Upper lobe of left lung (tissue), 6 donors: ENCODE results near the gene CNPPD1. TPM values are rescaled to one million over a fixed set of nuclear protein-coding genes. Genes with fewer than 3 reads are reported as not detected.

Experiments used
- ATAC-seq, 2 donors: fragments of 200-7000 bp; cut with Tn5 transposase; one replicate each; pipeline ENCODE4 v1.9.1; 2022; ENCODE audit warnings: mild to moderate bottlenecking in 2 of 2, moderate library complexity in 2 of 2; ENCODE audit not compliant: low FRiP score in 2 of 2
- DNase-seq, 2 donors: peaks; one replicate each; pipeline ENCODE4 v3.0.0-alpha.2; 2019 to 2020
- H3K27ac ChIP-seq, 4 donors: fragments of 200-600 bp; sonication (generic); one replicate each; pipeline ENCODE4 v1.5.1; 2016 to 2019
- H3K27me3 ChIP-seq, 4 donors: fragments of 200-600 bp; sonication (generic); one replicate each; pipeline ENCODE4 v1.5.1; 2017 to 2019
- H3K36me3 ChIP-seq, 4 donors: fragments of 200-600 bp; sonication (generic); one replicate each; pipeline ENCODE4 v1.5.1; 2016 to 2019
- H3K4me1 ChIP-seq, 4 donors: fragments of 200-600 bp; sonication (generic); one replicate each; pipeline ENCODE4 v1.5.1; 2018 to 2019
- H3K4me3 ChIP-seq, 4 donors: fragments of 200-600 bp; sonication (generic); one replicate each; pipeline ENCODE4 v1.5.1; 2017 to 2019; ENCODE audit warnings: mild to moderate bottlenecking in 2 of 4, moderate library complexity in 1 of 4
- H3K9me3 ChIP-seq, 4 donors: fragments of 200-600 bp; sonication (generic); one replicate each; pipeline ENCODE4 v1.5.1; 2018 to 2019
- CTCF ChIP-seq, 6 experiments: fragments of 450-650 bp in 4 of 6; fragments of 200-600 bp in 2 of 6; sonication (generic) in 2 of 6; IDR thresholded peaks; one replicate each; pipeline ENCODE4 v1.5.1; 2016 to 2019; ENCODE audit warnings: antibody characterized with exemption in 6 of 6
- EP300 ChIP-seq, 4 donors: sonication (generic); formaldehyde crosslinking; IDR thresholded peaks; one replicate each; pipeline ENCODE4 v1.5.1; 2017; ENCODE audit warnings: antibody characterized with exemption in 4 of 4, control low read depth in 2 of 4
- POLR2A ChIP-seq, 4 donors: fragments of 450-650 bp; IDR thresholded peaks; one replicate each; pipeline ENCODE4 v1.5.1; 2016 to 2017; ENCODE audit warnings: antibody characterized with exemption in 4 of 4, mild to moderate bottlenecking in 2 of 4
- POLR2AphosphoS5 ChIP-seq, 2 donors: sonication (generic); formaldehyde crosslinking; IDR thresholded peaks; one replicate each; pipeline ENCODE4 v1.5.1; 2017; ENCODE audit warnings: antibody characterized with exemption in 2 of 2
- WGBS, 2 donors: methylation state at CpG; one replicate each; pipeline ENCODE4 v1.1.5; 2017 to 2018; 5-methylcytosine and 5-hydroxymethylcytosine counted together
- total RNA-seq, 6 donors: library from RNA; depleted of rRNA in 4 of 6; stranded (reverse); fragments of >200 nt in 4 of 6; gene quantifications; one replicate each; pipeline versions ENCODE4 v1.1.0 to v1.2.1, GENCODE V29; 2016 to 2021
- donor health status: DM: no; HTN: no; CAD: no; lungs with moderate emphysema.
- donor health status: DM: no; HTN: yes; CAD: no; lungs with severe emphysema.

The CNPPD1 gene
- total RNA-seq, 6 donors from 2014 or later, result 42.7 to 86.8 (median 49.4) TPM

GRCh38 chr2:219216535-219216915 is 39.8 kb upstream of the CNPPD1 start:
- no peaks in the 10 kb centered on the region for H3K9me3 ChIP-seq
- DNase-seq (no peak), ATAC-seq (no peak)
- H3K4me3 ChIP-seq, result no peak overlapping the region
- peaks cover 20 to 35% (median 29%) of the 10 kb centered on the region in 4 donors for H3K4me1 ChIP-seq
- H3K36me3 ChIP-seq, result peaks cover 16 to 51% (median 34%) of the 10 kb centered on the region in 4 donors
- WGBS, 2 donors, result 85 to 88% methylated on average over 4 to 6 of the region's 6 CpGs
- no peaks in the 10 kb centered on the region for H3K27me3 ChIP-seq
- TF ChIP-seq POLR2A (IDR thresholded peaks at IDR 0.05), result no peak
- TF ChIP-seq CTCF (IDR thresholded peaks at IDR 0.05), result no peak
- TF ChIP-seq EP300 (IDR thresholded peaks at IDR 0.05), result no peak
- no peak for TF ChIP-seq POLR2AphosphoS5 (IDR thresholded peaks at IDR 0.05)
- peak overlapping the region in 1 of 4 donors; percentile 2 for H3K27ac ChIP-seq

DNA sequence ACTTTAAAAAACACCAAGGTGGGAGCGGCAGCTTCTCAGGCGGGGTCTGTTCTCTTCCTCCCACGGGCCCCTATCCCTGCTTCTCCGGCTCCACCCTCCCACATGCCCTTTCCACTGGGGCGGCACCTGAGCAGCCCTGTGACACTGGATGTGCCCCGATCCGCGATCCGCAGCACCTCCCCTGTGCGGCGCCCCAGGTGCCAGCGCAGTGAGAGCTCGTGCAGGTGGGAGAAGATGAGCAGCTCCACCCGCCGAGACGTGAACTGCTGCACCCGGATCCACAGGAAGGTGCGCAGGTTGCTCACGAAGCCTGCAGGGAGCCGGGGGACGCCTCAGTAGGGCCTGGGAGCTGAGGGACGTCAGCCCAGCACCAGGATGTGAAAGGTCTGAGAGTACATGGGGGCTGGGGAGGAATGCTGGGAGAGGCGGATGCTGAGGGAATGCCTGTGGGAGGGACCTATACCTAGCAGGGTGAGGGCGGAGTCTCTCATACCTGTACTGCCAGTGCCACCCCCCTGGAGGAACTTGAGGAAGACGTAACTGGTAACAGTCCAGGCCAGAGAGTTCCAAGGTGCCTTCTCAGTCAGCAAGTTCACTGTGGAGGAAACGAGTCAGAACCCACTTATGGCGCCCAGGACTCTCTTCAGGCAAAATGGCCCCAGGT is 39.3 kb upstream of the CNPPD1 start:
- WGBS, 2 donors, result 94 to 97% methylated on average over 26 to 27 of the region's 27 CpGs

GRCh38 chr2:219214786-219215185 is 38.1 kb upstream of the CNPPD1 start:
- no peak for TF ChIP-seq POLR2A (IDR thresholded peaks at IDR 0.05)
- TF ChIP-seq EP300 (IDR thresholded peaks at IDR 0.05), result no peak
- TF ChIP-seq POLR2AphosphoS5 (IDR thresholded peaks at IDR 0.05), result no peak
- TF ChIP-seq CTCF (IDR thresholded peaks at IDR 0.05), result no peak
- no peak overlapping the region for H3K4me3 ChIP-seq

More for the DNA sequence above, 39.3 kb upstream of the CNPPD1 start:
- H3K27me3 ChIP-seq, result no peaks in the 10 kb centered on the region
- no peak overlapping the region for H3K4me3 ChIP-seq
- no peak overlapping the region for H3K27ac ChIP-seq
- H3K9me3 ChIP-seq, result no peaks in the 10 kb centered on the region
- DNase-seq (peak in 1 of 2 donors; percentile 79), ATAC-seq (no peak)
- no peak for TF ChIP-seq CTCF (IDR thresholded peaks at IDR 0.05)
- no peak for TF ChIP-seq EP300 (IDR thresholded peaks at IDR 0.05)
- no peak for TF ChIP-seq POLR2AphosphoS5 (IDR thresholded peaks at IDR 0.05)
- TF ChIP-seq POLR2A (IDR thresholded peaks at IDR 0.05), result no peak
- peaks cover 20 to 35% (median 29%) of the 10 kb centered on the region in 4 donors for H3K4me1 ChIP-seq
- H3K36me3 ChIP-seq, result peaks cover 10 to 49% (median 30%) of the 10 kb centered on the region in 4 donors

DNA sequence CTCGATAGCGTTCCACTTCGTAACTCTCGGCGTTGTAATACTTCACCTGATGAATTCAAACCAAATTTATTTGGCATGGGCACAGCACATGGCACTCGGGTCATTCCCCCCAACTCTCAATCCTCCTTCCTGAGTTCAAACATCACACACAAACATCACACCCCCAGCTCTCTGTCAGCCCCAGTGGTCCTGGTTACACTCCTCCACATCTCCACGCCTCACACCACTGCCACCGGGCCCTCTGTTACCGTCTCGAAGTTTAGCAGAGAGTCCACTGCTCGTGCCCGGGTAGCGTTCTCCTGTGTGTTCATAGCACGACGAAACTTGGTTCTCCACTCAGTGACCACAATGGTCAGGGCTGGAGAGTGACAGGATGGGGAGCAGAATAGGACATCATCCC is 37.4 kb upstream of the CNPPD1 start:
- 96 to 97% methylated on average over 12 to 15 of the region's 15 CpGs for WGBS, 2 donors
- no peak overlapping the region for H3K4me3 ChIP-seq
- no peak for ATAC-seq
- peaks cover 0 to 50% (median 25%) of the 10 kb centered on the region in 4 donors for H3K36me3 ChIP-seq
- H3K9me3 ChIP-seq, result no peaks in the 10 kb centered on the region
- H3K27ac ChIP-seq, result no peak overlapping the region
- TF ChIP-seq POLR2A (IDR thresholded peaks at IDR 0.05) (no peak), EP300 (IDR thresholded peaks at IDR 0.05) (no peak), CTCF (IDR thresholded peaks at IDR 0.05) (no peak), POLR2AphosphoS5 (IDR thresholded peaks at IDR 0.05) (no peak)
- peaks cover 13 to 29% (median 22%) of the 10 kb centered on the region in 4 donors for H3K4me1 ChIP-seq
- DNase-seq, result no peak
- no peaks in the 10 kb centered on the region for H3K27me3 ChIP-seq

More at GRCh38 chr2:219214786-219215185, 38.1 kb upstream of the CNPPD1 start:
- ATAC-seq (no peak), DNase-seq (no peak)
- WGBS, 2 donors, result 92 to 98% methylated on average over 6 of the region's 6 CpGs
- no peak overlapping the region for H3K27ac ChIP-seq
- H3K9me3 ChIP-seq, result no peaks in the 10 kb centered on the region
- H3K4me1 ChIP-seq, result peaks cover 19 to 33% (median 28%) of the 10 kb centered on the region in 4 donors
- H3K36me3 ChIP-seq, result peaks cover 0 to 48% (median 23%) of the 10 kb centered on the region in 4 donors
- no peaks in the 10 kb centered on the region for H3K27me3 ChIP-seq
